K562 (cell line): ENCODE results near the gene ZNRF2. TPM values are rescaled to one million over a fixed set of nuclear protein-coding genes. Genes with fewer than 3 reads are reported as not detected.

Experiments used
- ATAC-seq: fragments of 200-7000 bp; cut with Tn5 transposase; 3 replicates; pipeline ENCODE4 v1.9.1; 2020; ENCODE audit warnings: moderate library complexity
- BruUV-seq: library from RNA; stranded (reverse); fragments of 400-500 nt; replicated peaks from 2 replicates; lab custom pipeline; 2021; lab: Mats Ljungman, UMichigan
- CTCF ChIA-PET: fragments of 300-600 bp; formaldehyde crosslinking; extraction: SDS; loops from one replicate; lab custom pipeline; 2021; ENCODE audit warnings: low intra/inter-chr PET ratio; lab: Yijun Ruan, JAX
- POLR2A ChIA-PET: fragments of 300-600, 350-650 bp; sonication (Branson Sonifier 250); formaldehyde crosslinking; extraction: SDS; loops from one replicate; lab custom pipeline; 2021; ENCODE audit warnings: antibody characterized with exemption, inconsistent platforms; lab: Yijun Ruan, JAX
- DNase-seq, 4 experiments: peaks; one replicate each; pipeline versions ENCODE4 v3.0.0 to v3.0.0-alpha.2; 2011 to 2018; ENCODE audit warnings: low spot score in 3 of 4, mixed read lengths in 3 of 4; ENCODE audit errors: extremely low read depth in 1 of 4
- FAIRE-seq: peaks from 2 replicates; lab custom pipeline; 2011; peaks lifted over from hg19 to GRCh38; lab: Jason Lieb, UNC
- H2AFZ ChIP-seq: 2 replicates; pipeline ENCODE4 v1.6.0; 2011; ENCODE audit warnings: low read depth, low read length, control low read depth, inconsistent platforms
- H3K27ac ChIP-seq: fragments of 200-600 bp; 3 replicates; pipeline ENCODE4 v1.8.0; 2011; ENCODE audit warnings: low read depth, mild to moderate bottlenecking, control low read depth, inconsistent platforms, low read length, moderate library complexity, mixed read lengths; ENCODE audit errors: extremely low read depth
- H3K27me3 ChIP-seq, 2 experiments: fragments of 300-600 bp in 1 of 2; 2 replicates in 1 of 2; 3 replicates in 1 of 2; pipeline versions ENCODE4 v1.6.0 to v1.8.0; 2011; ENCODE audit warnings: inconsistent platforms in 2 of 2, low read length in 2 of 2, mild to moderate bottlenecking in 1 of 2, mixed read lengths in 1 of 2, moderate library complexity in 1 of 2; ENCODE audit not compliant: control insufficient read depth in 2 of 2, insufficient read depth in 2 of 2
- H3K36me3 ChIP-seq: fragments of 300-600 bp; 3 replicates; pipeline ENCODE4 v1.8.0; 2011; ENCODE audit warnings: mild to moderate bottlenecking, low read length, inconsistent platforms; ENCODE audit not compliant: control insufficient read depth, insufficient read depth
- H3K4me1 ChIP-seq, 2 experiments: fragments of 200-600 bp in 1 of 2; replicated peaks in 1 of 2; 2 replicates in 1 of 2; 3 replicates in 1 of 2; pipeline versions ENCODE4 v1.5.1 to v1.8.0; 2011; ENCODE audit warnings: inconsistent platforms in 2 of 2, low read length in 2 of 2, mild to moderate bottlenecking in 1 of 2, mixed read lengths in 1 of 2, moderate library complexity in 1 of 2; ENCODE audit not compliant: control insufficient read depth in 2 of 2, insufficient read depth in 2 of 2
- H3K4me2 ChIP-seq: 2 replicates; pipeline ENCODE4 v1.6.1; 2011; ENCODE audit warnings: low read length, control low read depth, inconsistent platforms, mixed read lengths; ENCODE audit not compliant: insufficient read depth
- H3K4me3 ChIP-seq: fragments of 200-600 bp; sonication (generic), shearing (Covaris generic); 2 replicates; pipeline ENCODE4 v1.5.1; 2016; ENCODE audit warnings: control low read depth, inconsistent platforms
- H3K79me2 ChIP-seq: fragments of 200-600 bp; 3 replicates; pipeline ENCODE4 v1.8.0; 2011; ENCODE audit warnings: low read length, inconsistent platforms; ENCODE audit not compliant: control insufficient read depth, insufficient read depth
- H3K9ac ChIP-seq, 2 experiments: 2 replicates each; pipeline versions ENCODE4 v1.6.0 to v1.6.1; 2011; ENCODE audit warnings: low read depth in 2 of 2, low read length in 2 of 2, control low read depth in 1 of 2, inconsistent platforms in 1 of 2, mild to moderate bottlenecking in 1 of 2, mixed read lengths in 1 of 2; ENCODE audit not compliant: insufficient read depth in 1 of 2
- H3K9me1 ChIP-seq: one replicate; pipeline ENCODE4 v1.6.0; 2011; ENCODE audit warnings: inconsistent platforms, mild to moderate bottlenecking, low read length, moderate library complexity; ENCODE audit not compliant: control insufficient read depth, insufficient read depth
- H3K9me3 ChIP-seq: replicated peaks from 2 replicates; pipeline ENCODE4 v1.5.1; 2011; ENCODE audit warnings: low read depth, low read length, inconsistent platforms; ENCODE audit not compliant: control insufficient read depth, insufficient read depth
- H4K20me1 ChIP-seq: replicated peaks from 2 replicates; pipeline ENCODE4 v1.6.1; 2011; ENCODE audit warnings: low read length, inconsistent platforms, mixed read lengths; ENCODE audit not compliant: control insufficient read depth, insufficient read depth
- AFF1 ChIP-seq, 2 experiments: fragments of 450-650 bp; IDR thresholded peaks; 2 replicates each; pipeline ENCODE4 v1.6.1; 2018; ENCODE audit warnings: mild to moderate bottlenecking in 2 of 2, low read depth in 1 of 2; ENCODE audit not compliant: partially characterized antibody in 2 of 2
- CAMTA2 ChIP-seq: fragments of 250-450 bp; sonication (Bioruptor Pico); conservative IDR thresholded peaks from 2 replicates; pipeline ENCODE4 v1.5.1; 2022
- FOXA1 ChIP-seq: fragments of 450-650 bp; IDR thresholded peaks from 2 replicates; pipeline ENCODE4 v1.6.1; 2016; ENCODE audit warnings: mild to moderate bottlenecking, borderline replicate concordance
- FOXO4 ChIP-seq: fragments of 450-650 bp; formaldehyde crosslinking; IDR thresholded peaks from 2 replicates; pipeline ENCODE4 v1.4.0; 2020; ENCODE audit warnings: mild to moderate bottlenecking, moderate library complexity
- FUS ChIP-seq: fragments of 200-400 bp; formaldehyde crosslinking; optimal IDR thresholded peaks from 2 replicates; pipeline ENCODE3; 2017; ENCODE audit warnings: low read depth, low read length
- JUN ChIP-seq, 2 experiments: sonication (generic) in 1 of 2; formaldehyde crosslinking in 1 of 2; IDR thresholded peaks; 2 replicates each; pipeline versions ENCODE4 v1.6.1 to v1.8.0; 2012 to 2022; ENCODE audit warnings: borderline replicate concordance in 2 of 2, mild to moderate bottlenecking in 2 of 2, improper control_type of control experiment in 1 of 2, low read depth in 1 of 2, low read length in 1 of 2, missing genetic modification reagents in 1 of 2
- KLF13 ChIP-seq: fragments of 450-650 bp; IDR thresholded peaks from 2 replicates; pipeline ENCODE4 v1.6.1; 2016; ENCODE audit warnings: missing genetic modification characterization, low read depth, mild to moderate bottlenecking, missing compliant biosample characterization, moderate library complexity, borderline replicate concordance
- MBD2 ChIP-seq: sonication (generic); IDR thresholded peaks from 2 replicates; pipeline ENCODE4 v1.6.1; 2016; ENCODE audit warnings: low read depth, borderline replicate concordance
- MYC ChIP-seq, 2 experiments: fragments of 250-450 bp in 1 of 2; sonication (Bioruptor Pico) in 1 of 2; IDR thresholded peaks; 2 replicates each; pipeline versions ENCODE4 v1.5.1 to v1.6.1; 2012 to 2021; ENCODE audit warnings: low read depth in 2 of 2, borderline replicate concordance in 1 of 2, improper control_type of control experiment in 1 of 2, low read length in 1 of 2, mild to moderate bottlenecking in 1 of 2, moderate library complexity in 1 of 2
- NFIC ChIP-seq: fragments of 450-650 bp; IDR thresholded peaks from 2 replicates; pipeline ENCODE4 v1.6.1; 2017; ENCODE audit warnings: mild to moderate bottlenecking, inconsistent platforms
- POLR2H ChIP-seq: IDR thresholded peaks from 2 replicates; pipeline ENCODE4 v1.6.1; 2016; ENCODE audit warnings: missing genetic modification characterization, low read depth, mild to moderate bottlenecking, control low read depth, missing compliant biosample characterization, moderate library complexity
- PREB ChIP-seq: sonication (generic); formaldehyde crosslinking; IDR thresholded peaks from 2 replicates; pipeline ENCODE4 v1.8.1; 2023; ENCODE audit warnings: mild to moderate bottlenecking, missing genetic modification reagents
- RNF2 ChIP-seq: sonication (generic); IDR thresholded peaks from 2 replicates; pipeline ENCODE4 v1.6.1; 2016
- ZNF76 ChIP-seq: fragments of 250-450 bp; sonication (Bioruptor Pico); IDR thresholded peaks from 2 replicates; pipeline ENCODE4 v1.4.0; 2020; ENCODE audit warnings: mild to moderate bottlenecking, moderate library complexity, borderline replicate concordance
- ZNF77 ChIP-seq: fragments of 250-450 bp; sonication (Bioruptor Pico); IDR thresholded peaks from 2 replicates; pipeline ENCODE4 v1.5.0; 2020
- WGBS: fragments of 100-300 bp; shearing (Covaris generic); methylation state at CpG from one replicate; pipeline ENCODE4 v1.1.6; 2016; ENCODE audit warnings: low coverage, mixed read lengths; ENCODE audit not compliant: insufficient coverage; ENCODE audit errors: missing lambda C conversion rate; 5-methylcytosine and 5-hydroxymethylcytosine counted together
- in situ Hi-C: fragments of 300-500 bp; cut with MboI; formaldehyde crosslinking; loops from 4 replicates; pipeline ENCODE4 v1.15.0; 2018; ENCODE audit warnings: inconsistent platforms, mixed read lengths
- intact Hi-C: fragments of 100-400 bp; cut with micrococcal nuclease; formaldehyde crosslinking; loops from 2 replicates; pipeline ENCODE4 v1.14.2; 2022
- polyA plus RNA-seq, 8 experiments: library from polyadenylated mRNA; depleted of rRNA in 4 of 8; stranded (reverse) in 5 of 8; unstranded in 3 of 8; fragments of >200 nt; fragmentation: Nextera tagmentation in 2 of 8; fragmentation: Illumina TruSeq in 1 of 8; extraction: Ambion mirVana in 2 of 8; extraction: Trizol in 1 of 8; gene quantifications; 2 replicates each; pipeline versions ENCODE4 v1.2.1 to v1.2.3, GENCODE V29; 2011 to 2014; ENCODE audit warnings: inconsistent platforms in 1 of 8, missing spikeins in 1 of 8
- total RNA-seq, 7 experiments: library from RNA; depleted of rRNA in 6 of 7; stranded (reverse); fragments of >200 nt in 6 of 7; fragmentation: Illumina TruSeq in 2 of 7; extraction: Trizol in 2 of 7; gene quantifications; 2 replicates each; pipeline versions ENCODE4 v1.2.1 to v1.2.3, GENCODE V29; 2011 to 2021; ENCODE audit warnings: low replicate concordance in 1 of 7

ZNRF2 gene
- total and polyA plus RNA-seq, 9 of the 15 experiments (the other 6 are each of a cell fraction or from before 2014, with no cell fraction given) = 1.1 to 13.9 (median 5.5) TPM

- intact Hi-C loops = no loop called here
- Histone ChIP-seq H3K9ac (no peak overlapping the region), H3K9me3 (no peaks in the 10 kb centered on the region), H3K27me3 (no peaks in the 10 kb centered on the region), H2AFZ (no peak overlapping the region; the same call in 1 of the 2 replicates), H3K9me1 (no peaks in the 10 kb centered on the region), H3K36me3 (no peaks in the 10 kb centered on the region), H3K4me3 (no peak overlapping the region), H3K27ac (no peak overlapping the region), H3K4me2 (no peak overlapping the region), H4K20me1 (no peaks in the 10 kb centered on the region), H3K79me2 (no peaks in the 10 kb centered on the region), H3K4me1 (peaks cover 0 to 9% of the 10 kb centered on the region in 2 experiments; a peak in 2 of 5 replicates)
- DNase-seq (no peak), ATAC-seq (no peak), FAIRE-seq (no peak)
- in situ Hi-C loops = loop anchor here (5.0 kb wide), 1 partner anchor 289 kb away; no protein-coding TSS in a partner anchor
- no TSS peak for BruUV-seq
- POLR2A ChIA-PET = interaction anchor here (0.6 to 1.2 kb wide), 2 partner anchors 10 to 17 kb away, joined by 3 to 4 read pairs; no protein-coding TSS in a partner anchor
- WGBS = 17% methylated on average over 6 of the region's 6 CpGs
- CTCF ChIA-PET = no interaction called here
- no peak for TF ChIP-seq KLF13 (tag)
- no peak for TF ChIP-seq AFF1 (IDR thresholded peaks at IDR 0.05; ENCODE audit: low read depth in 1 of 2, partially characterized antibody in 2 of 2)
- TF ChIP-seq ZNF76 (CRISPR knock-in tag) = no peak
- TF ChIP-seq NFIC = no peak
- no peak for TF ChIP-seq FUS
- no peak for TF ChIP-seq FOXA1
- TF ChIP-seq FOXO4 (CRISPR knock-in tag) = no peak
- TF ChIP-seq PREB (CRISPR knock-in tag) = no peak
- no peak for TF ChIP-seq POLR2H
- no peak for TF ChIP-seq RNF2
- no peak for TF ChIP-seq MYC (IDR thresholded peaks at IDR 0.05; ENCODE audit: low read depth, low read length)
- no peak for TF ChIP-seq MYC (CRISPR knock-in tag; IDR thresholded peaks at IDR 0.05; ENCODE audit: borderline replicate concordance, low read depth)
- TF ChIP-seq ZNF77 (CRISPR knock-in tag) = no peak
- TF ChIP-seq JUN (IDR thresholded peaks at IDR 0.05; ENCODE audit: borderline replicate concordance, low read depth, low read length) = no peak
- TF ChIP-seq JUN (CRISPR knock-in tag; IDR thresholded peaks at IDR 0.05; ENCODE audit: borderline replicate concordance) = no peak
- no peak for TF ChIP-seq CAMTA2 (CRISPR knock-in tag)
- no peak for TF ChIP-seq MBD2
Observed at GRCh38 chr7:30268586-30268985, 15.8 kb upstream of the ZNRF2 start.
